ENCODE data around the gene PLPPR4.

GRCh38 chr1:99334991-99335390, 70.7 kb downstream of the PLPPR4 start:
- TF ChIP-seq EZH2 (IDR thresholded peaks at IDR 0.05; ENCODE audit: borderline replicate concordance, low read depth, low read length, poor library complexity, severe bottlenecking) = no peak
- no peak for TF ChIP-seq CTCF (conservative IDR thresholded peaks at IDR 0.05; ENCODE audit: low read depth, low read length)
